Amygdala (tissue), 56 donors: ENCODE measurements around the gene LRRC1.

Source experiments
- DNase-seq, 56 donors: peaks; one replicate each; lab custom pipeline; 2025; lab: John Stamatoyannopoulos, UW

The LRRC1 gene

DNA sequence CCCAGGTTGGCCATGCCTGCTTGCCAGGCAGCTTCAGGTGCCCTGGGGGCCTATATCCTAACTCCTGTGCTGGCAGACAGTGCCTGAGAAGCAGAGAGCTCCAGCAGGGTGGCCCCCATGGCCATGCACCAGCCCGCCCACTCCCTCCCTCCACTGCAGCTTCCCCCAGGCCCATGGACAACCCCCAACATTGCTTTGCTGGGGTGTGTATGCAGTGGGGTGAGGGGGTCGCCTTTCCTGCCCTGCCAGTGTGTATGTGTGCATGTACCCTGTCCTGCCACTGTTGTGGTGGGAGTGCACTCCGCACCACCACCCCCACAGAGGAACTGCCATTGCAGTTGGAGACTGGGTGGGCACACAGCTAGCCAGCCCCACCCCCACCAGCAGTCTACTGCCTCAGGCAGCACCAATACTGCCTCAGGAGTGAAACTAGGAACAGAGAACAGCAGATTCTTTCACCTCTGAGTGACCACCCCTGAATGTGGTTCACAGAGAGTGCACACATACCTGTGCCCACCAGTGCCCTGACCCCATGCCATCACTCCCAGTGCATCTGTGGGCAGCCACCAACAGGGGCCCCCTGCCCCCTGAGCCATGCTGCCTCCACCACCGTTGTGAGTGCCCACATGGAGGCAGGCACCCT lies 151.1 kb downstream of the LRRC1 start:
- no peak for DNase-seq

DNA sequence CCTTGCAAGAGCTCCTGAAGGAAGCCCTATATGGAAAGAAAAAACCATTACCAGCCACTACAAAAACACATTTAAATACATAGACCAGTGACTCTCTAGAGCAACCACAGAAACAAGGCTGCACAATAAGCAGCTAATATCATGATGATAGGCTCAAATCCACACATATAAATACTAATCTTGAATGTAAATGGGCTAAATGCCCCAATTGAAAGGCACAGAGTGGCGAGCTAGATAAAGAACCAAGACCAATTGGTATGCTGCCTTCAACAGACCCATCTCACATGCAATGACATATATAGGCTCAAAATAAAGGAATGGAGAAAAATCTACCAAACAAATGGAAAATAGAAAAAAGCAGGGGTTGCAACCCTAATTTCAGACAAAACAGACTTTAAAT lies 153.0 kb downstream of the LRRC1 start:
- DNase-seq = no peak

- no peak for DNase-seq
These were observed 156.6 kb downstream of the LRRC1 start for GRCh38 chr6:53951383-53951782.

DNA sequence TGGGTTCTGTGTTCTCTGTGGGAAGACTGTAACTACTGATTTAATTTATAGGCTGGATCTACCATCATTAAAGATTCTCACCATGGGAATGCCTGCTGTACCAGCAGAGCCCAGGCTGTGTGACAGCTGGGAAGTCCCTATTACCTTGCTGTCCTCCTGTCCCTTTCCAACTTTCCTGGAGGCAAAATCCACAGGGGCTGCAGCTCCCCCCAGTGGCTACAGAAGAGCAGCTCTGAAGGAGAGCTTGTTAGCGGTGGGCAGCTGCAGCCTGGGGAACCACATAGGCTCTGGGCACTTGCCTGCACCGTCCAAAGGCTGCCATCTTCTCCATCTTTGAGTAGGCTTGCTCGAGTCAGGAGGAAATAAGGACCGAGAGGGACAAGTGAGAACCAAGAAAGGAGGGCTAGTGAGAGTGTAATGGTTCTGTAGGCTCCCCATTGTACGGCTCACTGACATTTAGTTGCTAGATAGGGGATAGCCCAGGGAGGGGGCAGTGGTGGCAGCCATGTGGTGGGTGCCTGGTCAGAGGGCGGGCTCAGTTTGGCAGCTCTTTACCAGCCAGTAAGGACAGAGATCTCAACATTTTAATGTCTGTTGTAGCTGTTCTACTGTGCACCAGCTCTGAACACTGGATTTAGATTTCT lies 161.4 kb downstream of the LRRC1 start:
- DNase-seq = peak in 52 of 56 donors; percentile 11 to 86 (median 56)

DNA sequence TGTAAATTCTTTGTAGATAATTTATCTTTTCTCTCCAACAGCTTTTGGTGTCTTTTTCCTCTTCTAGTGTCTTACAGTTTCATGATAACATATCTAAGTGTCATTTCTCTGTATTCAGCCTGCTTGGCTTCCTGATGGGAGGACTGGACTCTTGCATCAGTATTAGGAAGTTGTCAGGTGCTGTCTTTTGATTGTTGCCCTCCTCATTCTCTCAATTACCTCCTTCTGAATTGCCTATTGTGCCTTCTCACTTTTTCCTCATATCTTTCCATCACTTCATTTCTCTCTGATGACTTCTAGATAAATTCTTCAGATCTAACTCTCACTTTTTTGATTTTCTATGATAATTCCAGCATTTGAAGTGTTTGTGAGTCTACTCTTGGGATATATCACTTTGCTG lies 162.0 kb downstream of the LRRC1 start:
- no peak for DNase-seq

DNA sequence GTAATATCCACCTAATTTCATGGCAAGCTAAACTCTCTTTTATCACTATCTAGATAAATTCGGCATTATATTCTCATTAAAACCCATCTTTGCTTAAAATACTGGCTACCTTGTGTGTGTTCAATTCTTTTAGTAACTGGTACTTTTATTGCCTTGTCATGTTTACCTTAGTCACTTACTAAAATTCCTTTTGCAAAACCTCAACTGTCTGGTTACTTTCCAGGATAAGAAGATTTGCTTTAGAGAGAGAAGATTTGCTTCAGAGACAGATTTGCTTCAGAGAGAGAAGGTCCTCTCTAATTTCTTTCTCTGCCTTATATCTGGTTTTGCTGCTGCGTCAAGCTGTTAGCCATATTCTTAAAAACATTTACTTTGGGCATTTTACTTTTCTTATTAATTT lies 164.9 kb downstream of the LRRC1 start:
- no peak for DNase-seq

GRCh38 chr6:53960311-53960710 lies 165.5 kb downstream of the LRRC1 start:
- no peak for DNase-seq

DNA sequence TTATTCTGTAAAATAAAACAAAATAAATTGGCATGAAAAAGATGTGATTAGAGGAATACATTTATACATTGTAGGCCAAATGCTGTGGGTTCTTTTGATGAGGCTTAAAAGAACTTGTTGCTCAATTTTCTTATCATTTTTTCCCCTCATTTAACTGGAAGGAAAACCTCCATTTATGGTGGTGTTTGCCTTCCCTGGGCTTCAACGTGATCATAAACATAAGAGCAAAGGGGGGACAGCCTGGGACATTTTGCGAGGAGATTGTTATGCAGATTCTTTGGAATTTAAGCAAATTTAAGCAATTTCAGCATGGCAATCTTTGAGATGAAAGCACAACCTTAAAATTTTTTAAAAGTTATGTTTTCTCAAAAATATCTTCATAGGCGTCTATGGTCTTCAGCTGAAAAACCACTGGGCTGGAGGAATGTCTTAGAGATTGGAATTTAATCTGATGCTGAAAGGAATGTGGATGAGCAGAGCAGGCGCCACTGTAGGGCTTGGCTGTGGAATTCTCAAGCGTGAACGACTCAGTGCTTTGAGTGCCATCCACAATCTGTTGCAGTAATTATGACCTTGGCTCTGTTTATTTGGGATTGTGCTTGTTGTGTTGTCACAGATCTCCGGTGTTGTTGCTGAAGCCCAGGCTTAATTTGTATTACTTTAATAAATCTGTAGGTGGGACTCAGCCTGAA lies 167.0 kb downstream of the LRRC1 start:
- DNase-seq = no peak

DNA sequence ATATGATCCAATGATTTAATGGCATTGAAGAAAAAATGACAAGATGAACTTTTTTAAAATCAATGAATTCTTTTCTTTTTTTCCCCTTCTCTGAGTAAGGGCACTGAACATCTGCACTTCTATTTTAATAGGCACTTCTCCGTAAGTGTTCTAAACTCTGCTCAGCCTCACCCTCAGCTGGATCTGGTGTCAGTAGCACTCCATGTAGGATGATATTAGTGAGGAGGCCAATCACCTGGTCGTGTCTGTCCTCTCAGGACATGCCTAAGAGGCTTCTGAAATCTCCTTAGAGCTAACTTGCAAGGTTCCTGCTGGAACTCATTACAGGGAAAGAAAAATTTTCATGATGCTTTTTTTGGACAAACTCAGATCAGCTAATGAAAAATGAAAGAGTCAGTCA lies 167.8 kb downstream of the LRRC1 start:
- DNase-seq = no peak

GRCh38 chr6:53967415-53967814 lies 172.6 kb downstream of the LRRC1 start:
- no peak for DNase-seq
